Activated CD8-positive, alpha-beta memory T cell treated with anti-CD3 and anti-CD28 coated beads, Interleukin-2, amount 50 U/mL, for 1 hour (primary cell): Measurements from ENCODE around the gene ZSCAN10.
"Not testable (repeated sequence)": the region's sequence is repeated elsewhere in the genome, so short reads cannot be mapped to it uniquely, and the experiment has no call there.

Experiments
- DNase-seq: peaks from one replicate; pipeline ENCODE4 v3.0.0-alpha.2; 2020; ENCODE audit errors: extremely low read depth

ZSCAN10 gene

GRCh38 chr16:3098459-3099394 is at the start of gene ZSCAN10:
TSS of gene ZSCAN10 (minus strand) at chr16:3099294. CDS start at chr16:3092937, 6,357 bp downstream.
- DNase-seq, result no peak

GRCh38 chr16:3148256-3149192 is 49.4 kb upstream of the ZSCAN10 start:
- no peak for DNase-seq

GRCh38 chr16:3147757-3148104 is 48.6 kb upstream of the ZSCAN10 start:
- DNase-seq, result no peak

- no peak for DNase-seq
Observed at GRCh38 chr16:3147046-3147756, 48.1 kb upstream of the ZSCAN10 start.

GRCh38 chr16:3145660-3146059 is 46.6 kb upstream of the ZSCAN10 start:
- DNase-seq, result no peak

- DNase-seq, result no peak
Observed at GRCh38 chr16:3145151-3145550, 46.1 kb upstream of the ZSCAN10 start.

GRCh38 chr16:3144321-3144983 is 45.4 kb upstream of the ZSCAN10 start:
- no peak for DNase-seq

GRCh38 chr16:3143598-3144320 is 44.7 kb upstream of the ZSCAN10 start:
- no peak for DNase-seq

- DNase-seq, result no peak
Observed at GRCh38 chr16:3143189-3143588, 44.1 kb upstream of the ZSCAN10 start.

GRCh38 chr16:3142770-3143169 is 43.7 kb upstream of the ZSCAN10 start:
- DNase-seq, result no peak

GRCh38 chr16:3142327-3142726 is 43.2 kb upstream of the ZSCAN10 start:
- no peak for DNase-seq

GRCh38 chr16:3141781-3142311 is 42.8 kb upstream of the ZSCAN10 start:
- no peak for DNase-seq

- DNase-seq, result no peak
Observed at GRCh38 chr16:3140603-3141427, 41.7 kb upstream of the ZSCAN10 start.

GRCh38 chr16:3139561-3139960 is 40.5 kb upstream of the ZSCAN10 start:
- DNase-seq, result not testable (repeated sequence)

GRCh38 chr16:3138823-3139426 is 39.8 kb upstream of the ZSCAN10 start:
- DNase-seq, result no peak

GRCh38 chr16:3138342-3138741 is 39.2 kb upstream of the ZSCAN10 start:
- no peak for DNase-seq

GRCh38 chr16:3137267-3137666 is 38.2 kb upstream of the ZSCAN10 start:
- DNase-seq, result no peak

GRCh38 chr16:3135126-3135715 is 36.1 kb upstream of the ZSCAN10 start:
- DNase-seq, result no peak
